H9 (cell line): ENCODE results near the gene TFDP1. TPM values are rescaled to one million over a fixed set of nuclear protein-coding genes. Genes with fewer than 3 reads are reported as not detected.

Experiments used
- DNase-seq: peaks from one replicate; pipeline ENCODE4 v3.0.0-alpha.2; 2017
- H2AFZ ChIP-seq: one replicate; pipeline ENCODE4 v1.6.1; 2013; ENCODE audit warnings: mild to moderate bottlenecking, low read length, control low read depth, moderate library complexity
- H2AK5ac ChIP-seq: 2 replicates; pipeline ENCODE4 v1.6.1; 2013; ENCODE audit warnings: low read length, control low read depth, mixed read lengths; ENCODE audit not compliant: insufficient read length
- H2BK120ac ChIP-seq: one replicate; pipeline ENCODE4 v1.6.1; 2013; ENCODE audit warnings: low read depth, mild to moderate bottlenecking, low read length, control low read depth, inconsistent platforms; ENCODE audit not compliant: poor library complexity, severe bottlenecking
- H2BK12ac ChIP-seq: 2 replicates; pipeline ENCODE4 v1.6.1; 2013; ENCODE audit warnings: low read length, control low read depth, mixed read lengths, low read depth; ENCODE audit not compliant: insufficient read length
- H2BK15ac ChIP-seq: 2 replicates; pipeline ENCODE4 v1.6.1; 2013; ENCODE audit warnings: low read depth, low read length, control low read depth
- H2BK20ac ChIP-seq: one replicate; pipeline ENCODE4 v1.6.1; 2013; ENCODE audit warnings: low read depth, mild to moderate bottlenecking, low read length, control low read depth, inconsistent platforms; ENCODE audit not compliant: poor library complexity, severe bottlenecking
- H2BK5ac ChIP-seq: 2 replicates; pipeline ENCODE4 v1.6.1; 2013; ENCODE audit warnings: low read length, control low read depth, mixed read lengths; ENCODE audit not compliant: insufficient read length
- H3K14ac ChIP-seq: 2 replicates; pipeline ENCODE4 v1.6.1; 2013; ENCODE audit warnings: low read length, control low read depth; ENCODE audit not compliant: insufficient read depth
- H3K18ac ChIP-seq: 2 replicates; pipeline ENCODE4 v1.6.1; 2013; ENCODE audit warnings: low read depth, mild to moderate bottlenecking, mixed read lengths, low read length, control low read depth; ENCODE audit not compliant: insufficient read length
- H3K23ac ChIP-seq: 2 replicates; pipeline ENCODE4 v1.6.1; 2013; ENCODE audit warnings: low read length, control low read depth, mixed read lengths, low read depth; ENCODE audit not compliant: insufficient read length
- H3K23me2 ChIP-seq: 2 replicates; pipeline ENCODE4 v1.6.1; 2013; ENCODE audit warnings: low read depth, mild to moderate bottlenecking, mixed read lengths, low read length, control low read depth; ENCODE audit not compliant: insufficient read length, poor library complexity, severe bottlenecking
- H3K27ac ChIP-seq: 2 replicates; pipeline ENCODE4 v1.5.1; 2013; ENCODE audit warnings: low read length, control low read depth, mixed read lengths, low read depth; ENCODE audit not compliant: insufficient read length
- H3K27me3 ChIP-seq: 2 replicates; pipeline ENCODE4 v1.6.1; 2013; ENCODE audit warnings: low read length, control low read depth, inconsistent platforms; ENCODE audit not compliant: insufficient read depth
- H3K4ac ChIP-seq: 2 replicates; pipeline ENCODE4 v1.6.1; 2013; ENCODE audit warnings: low read depth, mild to moderate bottlenecking, control low read depth, inconsistent platforms, low read length, moderate library complexity
- H3K4me1 ChIP-seq: 2 replicates; pipeline ENCODE4 v1.6.1; 2013; ENCODE audit warnings: low read length, control low read depth, inconsistent platforms; ENCODE audit not compliant: insufficient read depth
- H3K4me2 ChIP-seq: 2 replicates; pipeline ENCODE4 v1.6.1; 2013; ENCODE audit warnings: low read length, control low read depth, mixed read lengths; ENCODE audit not compliant: insufficient read length, insufficient read depth
- H3K56ac ChIP-seq: 2 replicates; pipeline ENCODE4 v1.6.1; 2013; ENCODE audit warnings: low read depth, mild to moderate bottlenecking, mixed read lengths, low read length, control low read depth; ENCODE audit not compliant: insufficient read length
- H3K79me1 ChIP-seq: 2 replicates; pipeline ENCODE4 v1.6.1; 2013; ENCODE audit warnings: low read depth, mild to moderate bottlenecking, moderate library complexity, low read length, control low read depth, inconsistent platforms; ENCODE audit not compliant: insufficient read depth, poor library complexity, severe bottlenecking
- H3K79me2 ChIP-seq: 2 replicates; pipeline ENCODE4 v1.6.1; 2013; ENCODE audit warnings: low read length, control low read depth, inconsistent platforms; ENCODE audit not compliant: insufficient read depth
- H3K9ac ChIP-seq: 2 replicates; pipeline ENCODE4 v1.6.1; 2013; ENCODE audit warnings: low read length, control low read depth, mixed read lengths; ENCODE audit not compliant: insufficient read length; ENCODE audit errors: extremely low read depth
- H3K9me3 ChIP-seq: one replicate; pipeline ENCODE4 v1.6.1; 2013; ENCODE audit warnings: low read depth, low read length, inconsistent platforms; ENCODE audit not compliant: control insufficient read depth
- H3T11ph ChIP-seq: one replicate; pipeline ENCODE4 v1.6.1; 2013; ENCODE audit warnings: mild to moderate bottlenecking, low read length, control low read depth, inconsistent platforms
- H4K20me1 ChIP-seq: one replicate; pipeline ENCODE4 v1.6.1; 2013; ENCODE audit not compliant: control insufficient read depth, insufficient read length, insufficient read depth
- H4K5ac ChIP-seq: 2 replicates; pipeline ENCODE4 v1.6.1; 2013; ENCODE audit warnings: low read depth, mild to moderate bottlenecking, mixed read lengths, low read length, control low read depth; ENCODE audit not compliant: insufficient read length
- H4K8ac ChIP-seq: replicated peaks from 2 replicates; pipeline ENCODE4 v1.6.1; 2013; ENCODE audit warnings: low read length, control low read depth, mixed read lengths, low read depth; ENCODE audit not compliant: insufficient read length
- H4K91ac ChIP-seq: 2 replicates; pipeline ENCODE4 v1.6.1; 2013; ENCODE audit warnings: low read depth, mild to moderate bottlenecking, moderate library complexity, mixed read lengths, low read length, control low read depth; ENCODE audit not compliant: insufficient read length
- H3K27ac Mint-ChIP-seq, 3 experiments: 2 replicates in 2 of 3; 3 replicates in 1 of 3; pipeline ENCODE4 v1.8.0; 2020 to 2021; ENCODE audit warnings: mixed read lengths in 3 of 3, mild to moderate bottlenecking in 1 of 3, moderate library complexity in 1 of 3
- H3K27me3 Mint-ChIP-seq: 2 replicates; pipeline ENCODE4 v1.8.0; 2021; ENCODE audit warnings: low read depth, mild to moderate bottlenecking, moderate library complexity, mixed read lengths
- H3K36me3 Mint-ChIP-seq, 3 experiments: 2 replicates in 2 of 3; 3 replicates in 1 of 3; pipeline ENCODE4 v1.8.0; 2020 to 2021; ENCODE audit warnings: low read depth in 3 of 3, mixed read lengths in 3 of 3; ENCODE audit not compliant: insufficient read depth in 1 of 3
- H3K4me1 Mint-ChIP-seq, 2 experiments: 2 replicates each; pipeline ENCODE4 v1.8.0; 2020; ENCODE audit warnings: mixed read lengths in 2 of 2
- H3K4me3 Mint-ChIP-seq, 2 experiments: 2 replicates in 1 of 2; 3 replicates in 1 of 2; pipeline ENCODE4 v1.8.0; 2020 to 2021; ENCODE audit warnings: mild to moderate bottlenecking in 2 of 2, mixed read lengths in 2 of 2, moderate library complexity in 1 of 2
- H3K9me3 Mint-ChIP-seq, 2 experiments: 2 replicates in 1 of 2; 3 replicates in 1 of 2; pipeline ENCODE4 v1.8.0; 2020; ENCODE audit warnings: mild to moderate bottlenecking in 2 of 2, mixed read lengths in 2 of 2, moderate library complexity in 1 of 2
- CTCF ChIP-seq: fragments of 200-600 bp; sonication (generic); conservative IDR thresholded peaks from 3 replicates; pipeline ENCODE4 v1.8.0; 2021; ENCODE audit warnings: antibody characterized with exemption, mild to moderate bottlenecking
- WGBS: extraction: QIAGEN DNeasy Blood & Tissue Kit; methylation state at CpG from one replicate; pipeline ENCODE4 v1.1.7; 2013; ENCODE audit warnings: missing lambda C conversion rate, low lambda C conversion rate, mixed read lengths; ENCODE audit not compliant: insufficient read length; ENCODE audit errors: extremely low coverage; 5-methylcytosine and 5-hydroxymethylcytosine counted together
- total RNA-seq: library from RNA; stranded (reverse); gene quantifications from 2 replicates; pipeline ENCODE4 v1.2.1, GENCODE V29; 2021

TFDP1 gene
- total RNA-seq, 1 experiment from 2014 or later: 111 TPM

- no peak overlapping the region for H4K91ac ChIP-seq
- H3K79me2 ChIP-seq: no peaks in the 10 kb centered on the region
- no peak overlapping the region for H2BK20ac ChIP-seq
- H3K79me1 ChIP-seq: no peaks in the 10 kb centered on the region
- Mint-ChIP-seq H3K27ac (no peak overlapping the region; a peak in 1 of 7 replicates), H3K36me3 (no peaks in the 10 kb centered on the region; a peak in 1 of 7 replicates), H3K4me3 (no peak overlapping the region), H3K27me3 (no peaks in the 10 kb centered on the region), H3K9me3 (no peaks in the 10 kb centered on the region), H3K4me1 (peaks cover 2 to 8% of the 10 kb centered on the region in 2 experiments; a peak in 2 of 4 replicates)
- no peak overlapping the region for H2BK5ac ChIP-seq
- no peaks in the 10 kb centered on the region for H3K9me3 ChIP-seq
- TF ChIP-seq CTCF: no peak
- H4K5ac ChIP-seq: no peak overlapping the region
- WGBS: no CpG with 5 or more reads among the region's 13 CpGs
- no peak overlapping the region for H3K27ac ChIP-seq
- no peak overlapping the region for H4K8ac ChIP-seq
- no peak for DNase-seq
- no peak overlapping the region for H3K4ac ChIP-seq
- no peaks in the 10 kb centered on the region for H3K23me2 ChIP-seq
- H4K20me1 ChIP-seq: no peaks in the 10 kb centered on the region
- no peak overlapping the region for H3K23ac ChIP-seq
- H3K14ac ChIP-seq: no peak overlapping the region
- no peak overlapping the region for H2AFZ ChIP-seq
- H2BK15ac ChIP-seq: no peak overlapping the region
- no peak overlapping the region for H3K9ac ChIP-seq
- H2BK120ac ChIP-seq: no peak overlapping the region
- no peak overlapping the region for H3K18ac ChIP-seq
- H3K4me1 ChIP-seq: no peaks in the 10 kb centered on the region
- no peak overlapping the region for H3K56ac ChIP-seq
- no peaks in the 10 kb centered on the region for H3K27me3 ChIP-seq
- H2AK5ac ChIP-seq: no peak overlapping the region
- H2BK12ac ChIP-seq: no peak overlapping the region
- H3T11ph ChIP-seq: no peak overlapping the region
- H3K4me2 ChIP-seq: no peak overlapping the region
Observed at GRCh38 chr13:113669231-113669754, 84.7 kb downstream of the TFDP1 start.
